B cell (primary cell): Measurements from ENCODE around the gene COL8A2. TPM values are rescaled to one million over a fixed set of nuclear protein-coding genes. Genes with fewer than 3 reads are reported as not detected.

Experiments used
- ATAC-seq: fragments of 200-7000 bp; cut with Tn5 transposase; one replicate; pipeline ENCODE4 v1.10.0; 2021; ENCODE audit warnings: low read depth, mild to moderate bottlenecking, moderate number of reproducible peaks, moderate library complexity
- CTCF ChIA-PET: fragments of 350-600 bp; sonication (Branson Sonifier 250); formaldehyde crosslinking; loops from one replicate; lab custom pipeline; 2021; ENCODE audit warnings: antibody characterized with exemption, inconsistent platforms; lab: Charles Lee
- POLR2A ChIA-PET: fragments of 350-600 bp; sonication (Branson Sonifier 250); formaldehyde crosslinking; loops from one replicate; lab custom pipeline; 2021; ENCODE audit warnings: antibody characterized with exemption; lab: Charles Lee
- DNase-seq: peaks from one replicate; pipeline ENCODE4 v3.0.0; 2013
- H2AFZ ChIP-seq: 2 replicates; pipeline ENCODE4 v1.6.1; 2012; ENCODE audit warnings: mild to moderate bottlenecking, low read depth, low read length; ENCODE audit not compliant: insufficient read depth, poor library complexity, severe bottlenecking
- H3K27ac ChIP-seq, 2 donors: 1 replicate in 1 of 2; 2 replicates in 1 of 2; pipeline ENCODE4 v1.5.1; 2012 to 2013; ENCODE audit warnings: low read length in 2 of 2, mild to moderate bottlenecking in 2 of 2, moderate library complexity in 1 of 2
- H3K27me3 ChIP-seq, 4 experiments: fragments of 200-600 bp in 1 of 4; sonication (generic) in 1 of 4; replicated peaks in 1 of 4; 1 replicate in 2 of 4; 2 replicates in 2 of 4; pipeline versions ENCODE4 v1.6.1 to v1.7.0; 2013 to 2016; ENCODE audit warnings: low read length in 3 of 4, mild to moderate bottlenecking in 2 of 4, mixed read lengths in 1 of 4, moderate library complexity in 1 of 4; ENCODE audit not compliant: insufficient read depth in 4 of 4, control insufficient read depth in 3 of 4; ENCODE audit errors: control extremely low read depth in 1 of 4
- H3K36me3 ChIP-seq, 2 experiments: replicated peaks in 1 of 2; 1 replicate in 1 of 2; 2 replicates in 1 of 2; pipeline versions ENCODE4 v1.6.1 to v1.7.1; 2013; ENCODE audit warnings: low read length in 1 of 2; ENCODE audit not compliant: insufficient read depth in 2 of 2, control insufficient read depth in 1 of 2; ENCODE audit errors: control extremely low read depth in 1 of 2, extremely low read depth in 1 of 2
- H3K4me1 ChIP-seq, 2 donors: fragments of 200-600 bp in 1 of 2; sonication (generic) in 1 of 2; 1 replicate in 1 of 2; 2 replicates in 1 of 2; pipeline versions ENCODE4 v1.5.1 to v1.6.1; 2013 to 2017; ENCODE audit warnings: low read length in 2 of 2; ENCODE audit not compliant: control insufficient read depth in 2 of 2, insufficient read depth in 2 of 2
- H3K4me2 ChIP-seq: replicated peaks from 2 replicates; pipeline ENCODE3; 2012; ENCODE audit warnings: mild to moderate bottlenecking, low read depth, low read length; ENCODE audit not compliant: poor library complexity, severe bottlenecking
- H3K4me3 ChIP-seq, 5 experiments: fragments of 200-600 bp in 1 of 5; sonication (generic) in 1 of 5; 1 replicate in 3 of 5; 2 replicates in 2 of 5; pipeline versions ENCODE4 v1.5.1 to v1.7.0; 2011 to 2016; ENCODE audit warnings: low read length in 4 of 5, mild to moderate bottlenecking in 4 of 5, low read depth in 2 of 5, control low read depth in 1 of 5, moderate library complexity in 1 of 5; ENCODE audit not compliant: insufficient read depth in 1 of 5; ENCODE audit errors: control extremely low read depth in 1 of 5, extremely low read depth in 1 of 5
- H3K79me2 ChIP-seq: fragments of 200-600 bp; sonication (generic); one replicate; pipeline ENCODE4 v1.6.0; 2016; ENCODE audit warnings: low read length; ENCODE audit not compliant: control insufficient read depth, insufficient read depth
- H3K9ac ChIP-seq: fragments of 200-600 bp; sonication (generic); 2 replicates; pipeline ENCODE4 v1.6.1; 2017; ENCODE audit warnings: mild to moderate bottlenecking, low read length, moderate library complexity
- H3K9me3 ChIP-seq, 3 donors: one replicate each; pipeline versions ENCODE4 v1.6.1 to v1.7.1; 2013; ENCODE audit warnings: low read length in 2 of 3; ENCODE audit not compliant: control insufficient read depth in 2 of 3, insufficient read depth in 1 of 3; ENCODE audit errors: control extremely low read depth in 1 of 3
- H4K20me1 ChIP-seq: 2 replicates; pipeline ENCODE4 v1.6.0; 2012; ENCODE audit warnings: mild to moderate bottlenecking, low read length; ENCODE audit not compliant: insufficient read depth, control insufficient read depth, poor library complexity, severe bottlenecking
- H3K27ac Mint-ChIP-seq: one replicate; pipeline ENCODE4 v1.8.0; 2021; ENCODE audit warnings: mixed read lengths
- H3K27me3 Mint-ChIP-seq: one replicate; pipeline ENCODE4 v1.8.0; 2021; ENCODE audit warnings: mixed read lengths
- H3K4me1 Mint-ChIP-seq: one replicate; pipeline ENCODE4 v1.8.0; 2021; ENCODE audit warnings: mixed read lengths
- H3K4me3 Mint-ChIP-seq: one replicate; pipeline ENCODE4 v1.8.0; 2021; ENCODE audit warnings: mixed read lengths
- H3K9me3 Mint-ChIP-seq: one replicate; pipeline ENCODE4 v1.8.0; 2022; ENCODE audit warnings: mixed read lengths; ENCODE audit not compliant: insufficient read depth
- CTCF ChIP-seq: fragments of 200-600 bp; IDR thresholded peaks from one replicate; pipeline ENCODE4 v1.8.0; 2022; ENCODE audit warnings: antibody characterized with exemption, mild to moderate bottlenecking
- EZH2 ChIP-seq: IDR thresholded peaks from 2 replicates; pipeline ENCODE4 v1.6.1; 2012; ENCODE audit warnings: borderline replicate concordance, low read depth, mild to moderate bottlenecking, moderate library complexity, low read length; ENCODE audit not compliant: insufficient read depth, poor library complexity, severe bottlenecking
- WGBS: methylation state at CpG from one replicate; pipeline ENCODE4 v1.1.5; 2013; ENCODE audit warnings: missing lambda C conversion rate; ENCODE audit not compliant: insufficient coverage; 5-methylcytosine and 5-hydroxymethylcytosine counted together
- intact Hi-C: fragments of 100-400 bp; cut with micrococcal nuclease; formaldehyde crosslinking; loops from one replicate; pipeline ENCODE4 v1.10.0; 2022
- polyA plus RNA-seq: library from polyadenylated mRNA; depleted of rRNA; stranded (reverse); fragments of >200 nt; gene quantifications from 2 replicates; pipeline ENCODE4 v1.2.3, GENCODE V29; 2012
- total RNA-seq, 2 donors: library from RNA; stranded (reverse); fragments of 120-200 nt in 1 of 2; gene quantifications; 1 replicate in 1 of 2; 2 replicates in 1 of 2; pipeline versions ENCODE4 v1.2.3 to v1.2.4, GENCODE V29; 2013 to 2022

The COL8A2 gene
- total and polyA plus RNA-seq, 2 donors (not counting 1 experiment from before 2014, with no cell fraction given) = 0.17 TPM; not detected in 1

- Mint-ChIP-seq H3K27me3 (peaks cover 4% of the 10 kb centered on the region), H3K4me1 (peaks cover 16% of the 10 kb centered on the region), H3K4me3 (no peak overlapping the region), H3K27ac (no peak overlapping the region), H3K9me3 (no peaks in the 10 kb centered on the region)
- no peak for ATAC-seq
- no peaks in the 10 kb centered on the region for H3K79me2 ChIP-seq
- H3K4me1 ChIP-seq = peaks cover 13 to 14% of the 10 kb centered on the region in 2 donors
- peaks cover 0 to 17% (median 2%) of the 10 kb centered on the region in 4 experiments for H3K27me3 ChIP-seq
- H3K27ac ChIP-seq = no peak overlapping the region
- TF ChIP-seq EZH2 (no peak), CTCF (no peak)
- H4K20me1 ChIP-seq = no peaks in the 10 kb centered on the region
- H3K9me3 ChIP-seq = no peaks in the 10 kb centered on the region
- H3K4me3 ChIP-seq = no peak overlapping the region
- intact Hi-C loops = no loop called here
- H3K9ac ChIP-seq = no peak overlapping the region
- H2AFZ ChIP-seq = no peak overlapping the region
- H3K36me3 ChIP-seq = no peaks in the 10 kb centered on the region
- WGBS = 100% methylated on average over 1 of the region's 3 CpGs
- H3K4me2 ChIP-seq = no peak overlapping the region
- DNase-seq = no peak
- ChIA-PET POLR2A (interaction anchor here (0.7 kb wide), 1 partner anchor 234 kb away, joined by 3 read pairs; no protein-coding TSS in a partner anchor), CTCF (no interaction called here)
These were observed 3.8 kb upstream of the COL8A2 start for GRCh38 chr1:36128905-36129206.

- intact Hi-C loops = no loop called here
- DNase-seq (no peak), ATAC-seq (no peak)
- POLR2A ChIA-PET = interaction anchor here (0.7 kb wide), 1 partner anchor 234 kb away, joined by 3 read pairs; no protein-coding TSS in a partner anchor
- Mint-ChIP-seq H3K27ac (no peak overlapping the region), H3K27me3 (peaks cover 7% of the 10 kb centered on the region), H3K9me3 (no peaks in the 10 kb centered on the region), H3K4me1 (peaks cover 21% of the 10 kb centered on the region), H3K4me3 (no peak overlapping the region)
- Histone ChIP-seq H3K4me2 (no peak overlapping the region), H3K27me3 (peaks cover 0 to 22% (median 2%) of the 10 kb centered on the region in 4 experiments), H4K20me1 (no peaks in the 10 kb centered on the region), H2AFZ (no peak overlapping the region), H3K4me1 (peaks cover 18 to 19% of the 10 kb centered on the region in 2 donors), H3K9ac (no peak overlapping the region), H3K79me2 (no peaks in the 10 kb centered on the region), H3K27ac (no peak overlapping the region), H3K4me3 (no peak overlapping the region), H3K36me3 (no peaks in the 10 kb centered on the region), H3K9me3 (no peaks in the 10 kb centered on the region)
- TF ChIP-seq CTCF = no peak
- TF ChIP-seq EZH2 = no peak
- 95% methylated on average over 9 of the region's 11 CpGs for WGBS
- CTCF ChIA-PET = no interaction called here
These were observed 3.3 kb upstream of the COL8A2 start for GRCh38 chr1:36128126-36128904.
